Motor neuron (in vitro differentiated cells): Measurements from ENCODE around the gene CPLANE2. TPM values are rescaled to one million over a fixed set of nuclear protein-coding genes. Genes with fewer than 3 reads are reported as not detected.
A peak's percentile ranks its signal among the peaks of the same experiment; 100 is the strongest.

ENCODE experiments used
- ATAC-seq, 8 experiments: fragments of 200-7000 bp; cut with Tn5 transposase; replicated peaks in 6 of 8; 2 replicates each; pipeline ENCODE4 v1.8.0; 2021; ENCODE audit warnings: mild to moderate bottlenecking in 8 of 8, moderate library complexity in 8 of 8
- H3K27ac ChIP-seq, 2 donors: fragments of 250-450 bp; sonication (Bioruptor Pico); 2 replicates each; pipeline ENCODE4 v1.9.0; 2021; ENCODE audit warnings: antibody characterized with exemption in 2 of 2, mild to moderate bottlenecking in 2 of 2, moderate library complexity in 1 of 2
- H3K4me1 ChIP-seq, 2 donors: fragments of 250-450 bp; sonication (Bioruptor Pico); replicated peaks in 1 of 2; 2 replicates each; pipeline ENCODE4 v1.6.1; 2021; ENCODE audit warnings: antibody characterized with exemption in 2 of 2, mild to moderate bottlenecking in 2 of 2, moderate library complexity in 1 of 2
- H3K4me3 ChIP-seq, 5 donors: fragments of 250-450 bp; sonication (Bioruptor Pico); 2 replicates each; pipeline ENCODE4 v1.9.0; 2021; ENCODE audit warnings: antibody characterized with exemption in 5 of 5, mild to moderate bottlenecking in 5 of 5, moderate library complexity in 4 of 5
- WGBS, 10 experiments: fragments of 450-650 bp; shearing (Covaris generic); methylation state at CpG; one replicate each; pipeline ENCODE4 v1.0.0; 2022; 5-methylcytosine and 5-hydroxymethylcytosine counted together
- in situ Hi-C, 9 experiments: fragments of 400-800 bp; cut with MboI; loops; one replicate each; pipeline ENCODE4 v1.15.0; 2021; ENCODE audit warnings: low sequenced_read_pairs in 9 of 9, low pct_unique_long_range_greater_than_20kb in 2 of 9; ENCODE audit not compliant: unreplicated experiment in 9 of 9
- total RNA-seq, 8 experiments: library from RNA; unstranded; fragments of 300-600 nt; gene quantifications; 2 replicates each; pipeline versions ENCODE4 v1.2.3 to v1.2.4, GENCODE V29; 2022

CPLANE2 gene
- total RNA-seq, 8 experiments from 2014 or later = 5.0 to 14.4 (median 10.1) TPM

DNA sequence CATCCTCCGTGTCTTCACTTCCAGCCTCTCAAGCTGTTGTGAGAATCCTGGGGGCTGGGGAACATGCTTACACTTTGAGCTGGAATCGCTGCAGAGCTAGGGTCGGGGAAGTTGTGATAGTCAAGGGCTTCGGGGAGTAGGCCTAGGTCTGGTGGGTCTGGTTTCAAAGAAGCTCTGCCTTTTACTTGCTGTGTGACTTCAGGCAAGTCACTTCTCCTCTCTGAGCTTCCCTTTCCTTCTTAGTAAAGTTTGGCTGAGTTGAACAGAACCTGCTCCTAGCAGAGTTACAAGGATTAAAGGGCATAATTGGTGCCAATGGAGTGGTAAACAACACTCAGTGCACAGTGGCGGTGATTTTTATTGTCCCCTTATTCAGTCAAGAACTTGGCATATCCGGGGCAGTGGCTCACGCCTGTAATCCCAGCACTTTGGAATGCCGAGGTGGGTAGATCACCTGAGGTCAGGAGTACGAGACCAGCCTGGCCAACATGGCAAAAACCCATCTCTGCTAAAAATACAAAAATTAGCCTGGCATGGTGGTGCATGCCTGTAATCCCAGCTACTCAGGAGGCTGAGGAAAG lies 50.2 kb downstream of the CPLANE2 start:
- Histone ChIP-seq H3K4me1 (peaks cover 0 to 4% of the 10 kb centered on the region in 2 donors), H3K27ac (no peak overlapping the region), H3K4me3 (no peak overlapping the region)
- in situ Hi-C loops = loop anchor here (5.0 to 25.0 kb wide), 4 partner anchors 99 to 109 kb away; no protein-coding TSS in a partner anchor
- 77 to 95% (median 89%) methylated on average over 2 to 8 of the region's 9 CpGs; no CpG with 5 or more reads in 2 of the 10 experiments for WGBS, 10 experiments
- ATAC-seq = no peak

DNA sequence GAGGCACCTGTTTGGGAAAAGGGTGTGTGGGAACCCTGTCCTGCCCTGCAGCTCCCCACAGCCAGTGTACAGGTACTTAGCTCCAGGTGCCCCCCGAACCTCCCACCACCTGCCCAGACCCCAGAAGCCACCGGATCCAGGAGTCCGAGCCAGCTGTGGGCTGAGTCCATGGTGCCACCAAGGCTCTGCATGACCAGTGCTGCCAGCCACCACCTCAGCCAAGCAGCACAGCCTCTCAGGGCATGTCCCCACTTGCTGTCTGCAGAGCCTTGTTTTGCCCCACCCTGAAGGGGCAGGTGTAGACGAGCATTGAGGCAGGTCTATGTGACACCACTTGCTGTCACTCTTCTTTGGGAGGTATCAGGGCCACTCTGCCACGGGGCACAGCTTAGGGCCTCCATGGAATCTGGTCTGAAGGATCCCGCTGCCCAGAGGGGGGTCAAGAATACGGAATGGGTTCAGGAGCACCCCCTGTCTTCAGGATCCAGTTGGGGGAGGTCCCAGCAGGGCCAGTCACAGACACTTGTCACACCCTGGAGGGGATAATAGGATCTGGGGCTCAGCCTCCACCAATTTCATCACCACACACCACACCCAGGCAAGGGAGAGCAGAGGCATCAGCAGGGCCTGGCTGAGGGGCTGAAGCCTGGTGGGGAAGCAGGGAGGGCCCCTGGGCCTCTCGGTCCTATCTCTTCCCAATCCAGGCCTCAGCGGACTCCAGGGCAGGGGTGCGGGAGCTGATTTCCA lies 52.3 kb downstream of the CPLANE2 start:
- Histone ChIP-seq H3K27ac (no peak overlapping the region), H3K4me1 (peaks cover 0 to 10% of the 10 kb centered on the region in 2 donors), H3K4me3 (no peak overlapping the region)
- ATAC-seq = no peak
- WGBS, 10 experiments = 77 to 100% (median 82%) methylated on average over 1 to 7 of the region's 10 CpGs; no CpG with 5 or more reads in 1 of the 10 experiments
- in situ Hi-C loops = loop anchor here (5.0 to 25.0 kb wide), 4 partner anchors 97 to 107 kb away; no protein-coding TSS in a partner anchor

DNA sequence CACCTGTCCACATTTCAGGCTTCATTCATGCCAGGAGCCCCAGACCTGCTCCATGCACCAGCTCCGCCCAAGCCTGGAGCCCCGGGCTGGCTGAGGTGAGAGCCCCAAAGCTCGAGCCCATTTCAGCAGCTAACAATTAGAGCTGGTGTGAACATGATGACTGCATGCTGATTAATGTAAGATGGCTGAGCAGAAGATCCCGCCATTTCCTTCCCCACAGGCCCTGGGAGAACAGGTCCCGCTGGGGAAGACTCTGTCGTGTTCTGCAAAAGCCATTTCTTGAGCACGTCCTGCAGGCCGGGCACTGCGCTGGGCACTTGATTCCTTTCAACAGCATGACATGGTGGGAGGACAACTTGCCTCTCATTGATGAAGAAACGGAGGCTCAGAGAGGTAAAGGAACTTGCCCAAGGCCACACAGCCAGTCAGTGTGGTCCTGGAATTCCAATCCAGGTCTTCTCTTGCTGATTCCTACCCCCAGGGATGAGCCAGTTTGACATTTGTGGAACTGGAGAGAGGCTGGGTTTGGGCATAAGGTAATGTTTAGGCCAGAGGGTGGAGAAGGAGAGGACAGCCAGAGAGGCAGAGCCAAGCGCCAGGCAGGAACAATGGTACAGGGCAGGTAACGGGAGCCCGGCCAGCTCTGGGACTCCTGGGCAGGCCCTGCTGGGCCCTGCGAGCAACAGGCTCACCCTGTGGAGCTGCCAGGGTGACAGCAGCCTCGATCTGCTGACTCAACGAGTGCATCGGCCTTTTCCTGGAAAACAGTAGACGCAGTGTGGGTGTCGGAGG lies 53.0 kb downstream of the CPLANE2 start:
- no peak overlapping the region for H3K4me3 ChIP-seq
- no peak overlapping the region for H3K27ac ChIP-seq
- peaks cover 0 to 10% of the 10 kb centered on the region in 2 donors for H3K4me1 ChIP-seq
- in situ Hi-C loops = loop anchor here in 7 of 9 experiments (10.0 to 25.0 kb wide), 2 partner anchors 97 to 99 kb away; no protein-coding TSS in a partner anchor
- no peak for ATAC-seq
- WGBS, 10 experiments = 81 to 100% (median 88%) methylated on average over 1 to 15 of the region's 19 CpGs; no CpG with 5 or more reads in 3 of the 10 experiments

DNA sequence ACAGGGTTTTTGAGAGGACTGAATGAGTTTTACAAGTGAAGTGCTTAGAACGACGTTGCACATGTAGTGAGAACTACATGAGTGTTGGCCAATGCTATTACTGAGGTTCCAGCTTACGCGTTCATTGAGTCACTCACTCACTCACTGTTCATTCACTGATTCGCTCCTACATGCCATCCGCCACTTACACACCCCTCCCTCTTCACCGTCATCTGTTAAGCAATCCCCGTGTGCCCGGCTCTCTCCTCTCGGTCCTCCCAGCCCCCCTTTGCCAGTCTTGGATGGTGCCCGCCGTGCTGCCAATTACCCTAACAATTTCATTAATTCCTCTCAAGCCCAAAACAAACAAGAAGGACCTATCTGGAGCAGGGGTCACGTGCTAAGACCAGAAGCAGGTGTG lies 53.8 kb downstream of the CPLANE2 start:
- Histone ChIP-seq H3K4me3 (no peak overlapping the region), H3K4me1 (peaks cover 0 to 10% of the 10 kb centered on the region in 2 donors), H3K27ac (no peak overlapping the region)
- peak in 1 of 8 experiments; percentile 9 for ATAC-seq
- in situ Hi-C loops = loop anchor here in 7 of 9 experiments (10.0 to 25.0 kb wide), 2 partner anchors 96 to 98 kb away; no protein-coding TSS in a partner anchor
- WGBS, 10 experiments = 6 to 100% (median 80%) methylated on average over 2 to 11 of the region's 13 CpGs

DNA sequence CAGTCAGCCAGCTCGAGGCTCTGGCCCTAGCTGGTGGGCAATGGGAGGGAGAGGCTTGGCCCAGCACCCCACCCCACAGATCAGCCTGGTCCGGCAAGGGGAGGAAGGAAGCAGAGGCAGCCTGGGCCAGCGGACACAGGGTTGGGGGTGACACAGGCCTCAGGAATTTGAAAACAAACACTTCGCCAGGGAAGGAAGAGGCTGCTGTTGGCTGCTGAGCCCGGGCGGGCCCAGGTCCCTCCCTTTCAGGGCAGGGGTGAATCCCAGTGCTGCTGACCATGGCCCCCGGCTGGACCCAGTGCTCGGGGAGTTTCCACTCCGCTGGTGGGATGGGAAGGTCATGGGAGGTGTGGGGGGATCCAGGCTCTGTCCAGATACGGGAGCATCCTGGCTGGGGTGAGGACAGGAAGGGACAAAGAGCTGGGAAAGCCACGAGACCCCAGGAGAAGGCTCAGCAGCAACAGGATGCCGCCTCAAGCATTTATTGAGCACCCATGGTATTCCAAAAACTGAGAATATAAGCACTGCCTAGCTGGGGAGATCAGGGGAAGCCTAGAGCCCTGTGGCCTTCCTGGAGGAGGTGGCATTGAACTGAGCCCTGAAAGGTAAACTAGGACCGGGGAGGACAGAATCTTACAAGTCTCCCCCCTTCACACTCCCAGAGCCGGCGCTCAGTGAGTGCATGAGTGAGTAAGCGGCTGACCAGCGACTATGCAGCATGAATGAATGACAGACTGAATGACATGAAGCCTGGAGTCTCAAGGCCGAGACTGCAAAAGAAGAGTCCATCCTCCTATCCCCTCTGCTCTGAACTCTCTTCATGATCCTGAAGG lies 54.9 kb downstream of the CPLANE2 start:
- H3K4me1 ChIP-seq = peaks cover 0 to 10% of the 10 kb centered on the region in 2 donors
- peak overlapping the region in 1 of 2 donors; percentile 39 for H3K27ac ChIP-seq
- ATAC-seq = peak; percentile 79 to 99 (median 91)
- no peak overlapping the region for H3K4me3 ChIP-seq
- 0 to 100% (median 68%) methylated on average over 1 to 13 of the region's 18 CpGs; no CpG with 5 or more reads in 2 of the 10 experiments for WGBS, 10 experiments
- in situ Hi-C loops = loop anchor here in 7 of 9 experiments (10.0 to 25.0 kb wide), 2 partner anchors 95 to 97 kb away; no protein-coding TSS in a partner anchor

Other genes starting within 250 kb of the CPLANE2 start
- gene SRARP, start 232.9 kb downstream of the CPLANE2 start, total RNA-seq = under 1 TPM in 7 of 8 experiments, not detected in 1; 0.05 to 0.52 (median 0.15) TPM
- gene HSPB7, start 219.1 kb downstream of the CPLANE2 start, total RNA-seq = 1 to 10 TPM in 1 of 8 experiments, under 1 TPM in 7; 0.11 to 1.6 (median 0.47) TPM
- under 1 TPM in 2 of 8 experiments, not detected in 6; 0.04 to 0.35 TPM for gene CLCNKA, start 215.1 kb downstream of the CPLANE2 start, total RNA-seq
- under 1 TPM in 5 of 8 experiments, not detected in 3; 0.09 to 0.43 (median 0.21) TPM for gene CLCNKB, start 193.4 kb downstream of the CPLANE2 start, total RNA-seq
- 1 to 10 TPM in 5 of 8 experiments, under 1 TPM in 2, not detected in 1; 0.20 to 3.6 (median 1.1) TPM for gene FAM131C, start 163.5 kb downstream of the CPLANE2 start, total RNA-seq
- gene EPHA2, start 81.1 kb downstream of the CPLANE2 start, total RNA-seq = 10 to 100 TPM in 2 of 8 experiments, 1 to 10 TPM in 6; 4.2 to 15.1 (median 7.3) TPM
- gene ARHGEF19, start 24.5 kb downstream of the CPLANE2 start, total RNA-seq = 10 to 100 TPM in 1 of 8 experiments, 1 to 10 TPM in 7; 2.1 to 10.6 (median 5.9) TPM
- gene FBXO42, start 115.3 kb upstream of the CPLANE2 start, total RNA-seq = 10 to 100 TPM; 10.0 to 27.6 (median 23.2) TPM
- 10 to 100 TPM; 37.9 to 82.0 (median 53.0) TPM for gene SZRD1, start 130.1 kb upstream of the CPLANE2 start, total RNA-seq
- under 1 TPM in 5 of 8 experiments, not detected in 3; 0.07 to 0.47 (median 0.11) TPM for gene SPATA21, start 200.2 kb upstream of the CPLANE2 start, total RNA-seq
- 10 to 100 TPM; 23.9 to 77.3 (median 47.2) TPM for gene NECAP2, start 203.5 kb upstream of the CPLANE2 start, total RNA-seq